ENCODE data around the gene COPB1.

DNA sequence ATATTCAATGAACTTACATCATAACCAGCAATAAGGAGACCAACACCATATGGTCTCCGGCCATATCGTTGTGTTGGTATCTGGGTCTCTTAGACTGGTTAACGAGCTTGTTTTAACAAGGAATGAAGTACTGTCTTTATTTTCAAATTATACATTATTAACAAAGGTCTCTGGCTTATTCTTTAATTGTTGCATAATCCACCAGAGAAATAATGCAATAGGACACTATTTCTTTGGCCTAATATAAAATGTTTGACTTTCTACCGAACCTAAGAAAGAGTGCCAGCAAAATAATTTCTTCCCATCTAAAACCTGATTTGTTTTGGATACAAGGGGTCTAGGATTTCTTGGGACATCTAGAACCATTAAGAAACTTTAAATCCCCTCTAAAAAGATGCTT, 14.2 kb upstream of the COPB1 start:
- TF ChIP-seq, protein P1, sequence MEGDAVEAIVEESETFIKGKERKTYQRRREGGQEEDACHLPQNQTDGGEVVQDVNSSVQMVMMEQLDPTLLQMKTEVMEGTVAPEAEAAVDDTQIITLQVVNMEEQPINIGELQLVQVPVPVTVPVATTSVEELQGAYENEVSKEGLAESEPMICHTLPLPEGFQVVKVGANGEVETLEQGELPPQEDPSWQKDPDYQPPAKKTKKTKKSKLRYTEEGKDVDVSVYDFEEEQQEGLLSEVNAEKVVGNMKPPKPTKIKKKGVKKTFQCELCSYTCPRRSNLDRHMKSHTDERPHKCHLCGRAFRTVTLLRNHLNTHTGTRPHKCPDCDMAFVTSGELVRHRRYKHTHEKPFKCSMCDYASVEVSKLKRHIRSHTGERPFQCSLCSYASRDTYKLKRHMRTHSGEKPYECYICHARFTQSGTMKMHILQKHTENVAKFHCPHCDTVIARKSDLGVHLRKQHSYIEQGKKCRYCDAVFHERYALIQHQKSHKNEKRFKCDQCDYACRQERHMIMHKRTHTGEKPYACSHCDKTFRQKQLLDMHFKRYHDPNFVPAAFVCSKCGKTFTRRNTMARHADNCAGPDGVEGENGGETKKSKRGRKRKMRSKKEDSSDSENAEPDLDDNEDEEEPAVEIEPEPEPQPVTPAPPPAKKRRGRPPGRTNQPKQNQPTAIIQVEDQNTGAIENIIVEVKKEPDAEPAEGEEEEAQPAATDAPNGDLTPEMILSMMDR (IDR thresholded peaks at IDR 0.05): no peak
- TF ChIP-seq POLR2A (IDR thresholded peaks at IDR 0.05): no peak

Measured in ovary (tissue), 3 donors.